ENCODE results near the gene PNPLA2. TPM values are rescaled to one million over a fixed set of nuclear protein-coding genes. Genes with fewer than 3 reads are reported as not detected.

PNPLA2 gene
- total and polyA plus RNA-seq, 8 donors = 59.1 to 234 (median 95.9) TPM

GRCh38 chr11:843086-843734 lies 24.5 kb downstream of the PNPLA2 start:
- Histone ChIP-seq H3K36me3 (peaks cover 0 to 25% (median 12%) of the 10 kb centered on the region in 3 donors), H3K9me3 (no peaks in the 10 kb centered on the region), H3K4me3 (peak overlapping the region; percentile 69 to 92 (median 79)), H3K27me3 (no peaks in the 10 kb centered on the region), H3K27ac (peak overlapping the region; percentile 83 to 93 (median 92)), H3K4me1 (peaks cover 4 to 30% (median 26%) of the 10 kb centered on the region in 3 donors)
- intact Hi-C loops (cut with DNase I) = no loop called here
- ATAC-seq = peak in 1 of 4 donors; percentile 0
- DNase-seq = peak in 1 of 6 donors; percentile 52
- 1% methylated on average over 43 to 53 of the region's 53 CpGs for WGBS, 2 donors
- no peak for FAIRE-seq
- no peak for TF ChIP-seq CTCF (IDR thresholded peaks at IDR 0.05)

GRCh38 chr11:843818-844692 lies 25.3 kb downstream of the PNPLA2 start:
- Histone ChIP-seq H3K27ac (peak overlapping the region; percentile 83 to 93 (median 92)), H3K4me1 (peaks cover 4 to 36% (median 34%) of the 10 kb centered on the region in 3 donors), H3K9me3 (no peaks in the 10 kb centered on the region), H3K4me3 (peak overlapping the region in 3 of 4 donors; percentile 77 to 92 (median 81)), H3K36me3 (peaks cover 0 to 18% (median 12%) of the 10 kb centered on the region in 3 donors), H3K27me3 (no peaks in the 10 kb centered on the region)
- no peak for FAIRE-seq
- intact Hi-C loops (cut with DNase I) = no loop called here
- peak; percentile 16 to 37 (median 34) for ATAC-seq
- 7 to 21% methylated on average over 23 to 25 of the region's 25 CpGs for WGBS, 2 donors
- DNase-seq = peak in 5 of 6 donors; percentile 78 to 92 (median 84)
- TF ChIP-seq CTCF (IDR thresholded peaks at IDR 0.05) = no peak

GRCh38 chr11:844693-845644 lies 26.3 kb downstream of the PNPLA2 start:
- ATAC-seq (peak; percentile 4 to 42 (median 30)), DNase-seq (peak; percentile 83 to 94 (median 86)), FAIRE-seq (no peak)
- no peaks in the 10 kb centered on the region for H3K9me3 ChIP-seq
- H3K27me3 ChIP-seq = no peaks in the 10 kb centered on the region
- peaks cover 4 to 39% (median 36%) of the 10 kb centered on the region in 3 donors for H3K4me1 ChIP-seq
- peak overlapping the region; percentile 83 to 93 (median 92) for H3K27ac ChIP-seq
- H3K36me3 ChIP-seq = peaks cover 0 to 9% (median 3%) of the 10 kb centered on the region in 3 donors
- intact Hi-C loops (cut with DNase I) = loop anchor here in 1 of 3 donors (5.0 kb wide), 1 partner anchor 207 kb away; no protein-coding TSS in a partner anchor
- 46 to 51% methylated on average over 29 to 31 of the region's 31 CpGs for WGBS, 2 donors
- TF ChIP-seq CTCF (IDR thresholded peaks at IDR 0.05) = no peak
- H3K4me3 ChIP-seq = peak overlapping the region in 2 of 4 donors; percentile 77 to 92

- ATAC-seq = no peak
- Histone ChIP-seq H3K36me3 (no peaks in the 10 kb centered on the region), H3K9me3 (no peaks in the 10 kb centered on the region), H3K4me3 (no peak overlapping the region), H3K27ac (peak overlapping the region in 1 of 4 donors; percentile 83), H3K27me3 (no peaks in the 10 kb centered on the region), H3K4me1 (peaks cover 4 to 31% (median 30%) of the 10 kb centered on the region in 3 donors)
- FAIRE-seq = no peak
- intact Hi-C loops (cut with DNase I) = loop anchor here in 2 of 3 donors (2.0 to 5.0 kb wide), 2 partner anchors 205 to 206 kb away; no protein-coding TSS in a partner anchor
- peak in 1 of 6 donors; percentile 30 for DNase-seq
- 62 to 70% methylated on average over 8 of the region's 8 CpGs for WGBS, 2 donors
- TF ChIP-seq CTCF (IDR thresholded peaks at IDR 0.05) = no peak
Observed at GRCh38 chr11:845872-846495, 27.3 kb downstream of the PNPLA2 start.
